ENCODE measurements around the gene RINL. TPM values are rescaled to one million over a fixed set of nuclear protein-coding genes. Genes with fewer than 3 reads are reported as not detected.

RINL gene
- 2.2 to 3.1 TPM (median 2.8 TPM) in 5 replicates for total RNA-seq (2022; extraction: Qiagen RNA extraction)

GRCh38 chr19:38877781-38878574 is at the start of gene RINL:
Gene RINL, minus strand, starts transcription at chr19:38878275. Its CDS starts 1,533 bp downstream, at chr19:38876742.

GRCh38 chr19:38899447-38900201 is 21.5 kb upstream of the RINL start, which contains the start of the genes NFKBIB and SIRT2:
Gene NFKBIB, plus strand, starts transcription at chr19:38899969. Its CDS starts 64 bp downstream, at chr19:38900033.
Gene SIRT2, minus strand, starts transcription at chr19:38899618. Its CDS starts 97 bp downstream, at chr19:38899521.

GRCh38 chr19:38849860-38850435 is 28.1 kb downstream of the RINL start, which contains the start of gene HNRNPL:
Gene HNRNPL, minus strand, starts transcription at chr19:38849986. Its CDS starts 20 bp downstream, at chr19:38849966.

Other genes starting within 250 kb of the RINL start
- gene ACTN4, start 230.6 kb downstream of the RINL start, total RNA-seq (2022; extraction: Qiagen RNA extraction) = 840 to 1,278 TPM (median 1,154 TPM) in 5 replicates
- gene CAPN12, start 133.8 kb downstream of the RINL start, total RNA-seq (2022; extraction: Qiagen RNA extraction) = 5.0 to 6.7 TPM (median 6.2 TPM) in 5 replicates
- gene LGALS7, start 104.8 kb downstream of the RINL start, total RNA-seq (2022; extraction: Qiagen RNA extraction) = 0.31 to 0.54 TPM (median 0.32 TPM) in 3 of 5 replicates, not detected in the others
- gene LGALS7B, start 89.1 kb downstream of the RINL start, total RNA-seq (2022; extraction: Qiagen RNA extraction) = 0.39 to 0.48 TPM in 2 of 5 replicates, not detected in the others
- gene LGALS4, start 65.3 kb downstream of the RINL start, total RNA-seq (2022; extraction: Qiagen RNA extraction) = 0.18 to 0.65 TPM (median 0.42 TPM) in 5 replicates
- 275 to 383 TPM (median 296 TPM) in 5 replicates for gene ECH1, start 46.5 kb downstream of the RINL start, total RNA-seq (2022; extraction: Qiagen RNA extraction)
- gene HNRNPL, start 28.3 kb downstream of the RINL start, total RNA-seq (2022; extraction: Qiagen RNA extraction) = 324 to 352 TPM (median 346 TPM) in 5 replicates
- 34.1 to 39.6 TPM (median 36.7 TPM) in 5 replicates for gene SIRT2, start 21.3 kb upstream of the RINL start, total RNA-seq (2022; extraction: Qiagen RNA extraction)
- 64.4 to 131 TPM (median 110 TPM) in 5 replicates for gene NFKBIB, start 21.7 kb upstream of the RINL start, total RNA-seq (2022; extraction: Qiagen RNA extraction)
- 0.45 to 1.2 TPM (median 0.98 TPM) in 5 replicates for gene CCER2, start 33.9 kb upstream of the RINL start, total RNA-seq (2022; extraction: Qiagen RNA extraction)
- gene SARS2, start 52.5 kb upstream of the RINL start, total RNA-seq (2022; extraction: Qiagen RNA extraction) = 46.2 to 64.3 TPM (median 58.8 TPM) in 5 replicates
- gene MRPS12, start 52.7 kb upstream of the RINL start, total RNA-seq (2022; extraction: Qiagen RNA extraction) = 209 to 341 TPM (median 295 TPM) in 5 replicates
- gene FBXO17, start 97.5 kb upstream of the RINL start, total RNA-seq (2022; extraction: Qiagen RNA extraction) = 66.9 to 93.7 TPM (median 87.1 TPM) in 5 replicates
- 4.0 to 5.8 TPM (median 5.2 TPM) in 5 replicates for gene FBXO27, start 154.3 kb upstream of the RINL start, total RNA-seq (2022; extraction: Qiagen RNA extraction)
- 0.12 to 0.22 TPM (median 0.14 TPM) in 5 replicates for gene ACP7, start 206.1 kb upstream of the RINL start, total RNA-seq (2022; extraction: Qiagen RNA extraction)
- gene PAK4, start 247.5 kb upstream of the RINL start, total RNA-seq (2022; extraction: Qiagen RNA extraction) = 93.1 to 128 TPM (median 124 TPM) in 5 replicates

Data from A549 treated with CORT108297 at 1 μM for 4 hours (cell line).